ENCODE data around the gene EHF.
"Not testable (repeated sequence)": the region's sequence is repeated elsewhere in the genome, so short reads cannot be mapped to it uniquely, and the experiment has no call there.

Gene EHF

GRCh38 chr11:34671946-34672345 is 51.1 kb downstream of the EHF start:
- no peak for DNase-seq

GRCh38 chr11:34674038-34674437 is 53.1 kb downstream of the EHF start:
- no peak for DNase-seq

GRCh38 chr11:34676227-34676626 is 55.3 kb downstream of the EHF start:
- DNase-seq = no peak

GRCh38 chr11:34679681-34680080 is 58.8 kb downstream of the EHF start:
- no peak for DNase-seq

GRCh38 chr11:34680206-34680605 is 59.3 kb downstream of the EHF start:
- peak; percentile 17 for DNase-seq

- peak; percentile 14 for DNase-seq
Measured at GRCh38 chr11:34680918-34681586, 60.2 kb downstream of the EHF start.

- DNase-seq = no peak
Measured at GRCh38 chr11:34682825-34683224, 61.9 kb downstream of the EHF start.

- DNase-seq = no peak
Measured at GRCh38 chr11:34683396-34683795, 62.5 kb downstream of the EHF start.

GRCh38 chr11:34685864-34686263 is 65.0 kb downstream of the EHF start:
- no peak for DNase-seq

GRCh38 chr11:34692299-34692698 is 71.4 kb downstream of the EHF start:
- not testable (repeated sequence) for DNase-seq

- DNase-seq = no peak
Measured at GRCh38 chr11:34696862-34697261, 76.0 kb downstream of the EHF start.

GRCh38 chr11:34706709-34707461 is 86.0 kb downstream of the EHF start:
- no peak for DNase-seq

- no peak for DNase-seq
Measured at GRCh38 chr11:34707462-34707840, 86.6 kb downstream of the EHF start.
